Measurements from ENCODE around the gene RGL1. TPM values are rescaled to one million over a fixed set of nuclear protein-coding genes. Genes with fewer than 3 reads are reported as not detected.

The RGL1 gene
- total RNA-seq, 1 donor from 2014 or later: 20.9 TPM

DNA sequence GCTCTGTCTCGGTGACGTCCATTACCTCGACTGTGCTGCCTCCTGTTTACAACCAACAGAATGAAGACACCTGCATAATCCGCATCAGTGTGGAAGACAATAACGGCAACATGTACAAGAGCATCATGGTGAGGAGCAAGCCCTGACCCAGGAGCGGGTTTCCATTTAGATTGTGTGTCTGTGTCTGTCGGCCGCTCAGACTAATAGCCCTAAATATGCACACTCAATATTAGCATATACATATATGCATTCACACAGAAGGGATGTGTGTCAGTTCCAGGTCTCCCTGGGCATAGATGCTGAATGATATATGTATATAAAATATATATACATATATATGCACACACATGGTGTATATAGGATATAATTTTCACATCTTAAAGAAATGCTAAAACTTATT, 111.7 kb downstream of the RGL1 start:
- H3K36me3 Mint-ChIP-seq (ENCODE audit: low read depth): peaks cover 28% of the 10 kb centered on the region
- H3K4me1 Mint-ChIP-seq (ENCODE audit: low read depth): peaks cover 30% of the 10 kb centered on the region
- H3K27me3 Mint-ChIP-seq (ENCODE audit: low read depth): no peaks in the 10 kb centered on the region
- peak overlapping the region; percentile 91 for H3K27ac Mint-ChIP-seq (ENCODE audit: unreplicated experiment)
- no peaks in the 10 kb centered on the region for H3K9me3 Mint-ChIP-seq (ENCODE audit: low read depth)
- TF ChIP-seq, protein P1, sequence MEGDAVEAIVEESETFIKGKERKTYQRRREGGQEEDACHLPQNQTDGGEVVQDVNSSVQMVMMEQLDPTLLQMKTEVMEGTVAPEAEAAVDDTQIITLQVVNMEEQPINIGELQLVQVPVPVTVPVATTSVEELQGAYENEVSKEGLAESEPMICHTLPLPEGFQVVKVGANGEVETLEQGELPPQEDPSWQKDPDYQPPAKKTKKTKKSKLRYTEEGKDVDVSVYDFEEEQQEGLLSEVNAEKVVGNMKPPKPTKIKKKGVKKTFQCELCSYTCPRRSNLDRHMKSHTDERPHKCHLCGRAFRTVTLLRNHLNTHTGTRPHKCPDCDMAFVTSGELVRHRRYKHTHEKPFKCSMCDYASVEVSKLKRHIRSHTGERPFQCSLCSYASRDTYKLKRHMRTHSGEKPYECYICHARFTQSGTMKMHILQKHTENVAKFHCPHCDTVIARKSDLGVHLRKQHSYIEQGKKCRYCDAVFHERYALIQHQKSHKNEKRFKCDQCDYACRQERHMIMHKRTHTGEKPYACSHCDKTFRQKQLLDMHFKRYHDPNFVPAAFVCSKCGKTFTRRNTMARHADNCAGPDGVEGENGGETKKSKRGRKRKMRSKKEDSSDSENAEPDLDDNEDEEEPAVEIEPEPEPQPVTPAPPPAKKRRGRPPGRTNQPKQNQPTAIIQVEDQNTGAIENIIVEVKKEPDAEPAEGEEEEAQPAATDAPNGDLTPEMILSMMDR (IDR thresholded peaks at IDR 0.05): no peak
- no peak for DNase-seq (ENCODE audit: low spot score)
- H3K4me3 Mint-ChIP-seq (ENCODE audit: unreplicated experiment): no peak overlapping the region

DNA sequence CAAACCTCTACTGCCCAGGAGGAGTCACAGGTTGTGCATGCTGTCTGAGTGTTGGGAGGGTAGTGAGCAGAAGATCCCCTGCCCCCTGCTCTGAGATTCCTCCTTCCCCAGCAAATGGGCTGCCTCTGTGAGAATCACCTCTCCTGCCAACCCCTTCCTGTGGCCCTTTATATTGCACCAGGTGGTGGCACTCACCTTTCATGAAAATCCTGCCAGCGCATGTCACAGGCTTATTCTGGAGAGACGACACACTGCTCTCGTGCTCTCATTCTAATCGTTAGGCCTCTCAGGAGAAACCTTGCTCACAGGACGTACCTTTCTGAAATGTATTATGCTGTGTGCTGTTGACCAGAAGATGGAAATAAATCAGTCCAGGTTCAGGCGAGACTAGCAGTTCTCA, 113.7 kb downstream of the RGL1 start:
- peaks cover 25% of the 10 kb centered on the region for H3K36me3 Mint-ChIP-seq (ENCODE audit: low read depth)
- H3K27ac Mint-ChIP-seq (ENCODE audit: unreplicated experiment): no peak overlapping the region
- no peaks in the 10 kb centered on the region for H3K27me3 Mint-ChIP-seq (ENCODE audit: low read depth)
- TF ChIP-seq, protein P1 (IDR thresholded peaks at IDR 0.05): no peak
- no peak overlapping the region for H3K4me3 Mint-ChIP-seq (ENCODE audit: unreplicated experiment)
- DNase-seq (ENCODE audit: low spot score): no peak
- peaks cover 28% of the 10 kb centered on the region for H3K4me1 Mint-ChIP-seq (ENCODE audit: low read depth)
- no peaks in the 10 kb centered on the region for H3K9me3 Mint-ChIP-seq (ENCODE audit: low read depth)

DNA sequence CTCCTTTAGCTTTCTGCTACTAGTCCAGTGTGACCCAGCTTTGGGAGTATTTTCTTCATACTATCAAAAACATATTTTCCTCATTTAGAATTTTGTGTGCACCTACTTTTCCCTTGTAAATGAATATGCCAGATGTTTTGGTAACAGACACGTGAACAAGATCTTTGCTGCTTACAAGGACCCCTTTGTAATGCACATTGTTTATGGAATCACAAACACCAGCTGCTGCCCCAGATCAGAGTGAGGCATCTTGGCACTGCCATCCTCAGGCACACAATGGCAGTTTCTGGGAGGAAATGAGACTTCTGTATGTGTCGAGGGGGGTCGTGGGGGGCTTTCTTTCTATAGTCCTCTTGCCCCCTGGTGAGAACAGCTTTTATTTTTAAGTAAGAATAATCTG, 115.7 kb downstream of the RGL1 start:
- Mint-ChIP-seq H3K4me3 (ENCODE audit: unreplicated experiment) (no peak overlapping the region), H3K9me3 (ENCODE audit: low read depth) (no peaks in the 10 kb centered on the region), H3K27me3 (ENCODE audit: low read depth) (no peaks in the 10 kb centered on the region), H3K27ac (ENCODE audit: unreplicated experiment) (no peak overlapping the region), H3K4me1 (ENCODE audit: low read depth) (peaks cover 9% of the 10 kb centered on the region), H3K36me3 (ENCODE audit: low read depth) (peaks cover 33% of the 10 kb centered on the region)
- DNase-seq (ENCODE audit: low spot score): no peak
- TF ChIP-seq, protein P1 (IDR thresholded peaks at IDR 0.05): no peak

DNA sequence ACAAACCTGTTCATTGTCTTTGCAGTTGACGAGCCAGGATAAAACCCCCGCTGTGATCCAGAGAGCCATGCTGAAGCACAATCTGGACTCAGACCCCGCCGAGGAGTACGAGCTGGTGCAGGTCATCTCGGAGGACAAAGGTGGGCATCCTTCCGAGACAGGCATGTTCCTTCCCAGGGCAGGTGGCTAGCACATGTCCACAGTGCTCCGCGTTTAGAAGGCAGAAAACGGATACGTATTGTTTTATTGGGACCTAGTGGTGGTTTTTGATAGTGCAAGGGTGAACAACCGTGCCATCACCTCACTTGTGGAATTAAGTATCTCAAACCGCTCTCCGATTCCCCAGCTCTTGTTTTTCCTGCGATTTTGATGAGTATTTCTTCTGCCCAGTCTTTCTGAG, 117.3 kb downstream of the RGL1 start:
- H3K27ac Mint-ChIP-seq (ENCODE audit: unreplicated experiment): no peak overlapping the region
- no peaks in the 10 kb centered on the region for H3K9me3 Mint-ChIP-seq (ENCODE audit: low read depth)
- TF ChIP-seq, protein P1 (IDR thresholded peaks at IDR 0.05): peak; percentile 39
- H3K4me3 Mint-ChIP-seq (ENCODE audit: unreplicated experiment): no peak overlapping the region
- H3K27me3 Mint-ChIP-seq (ENCODE audit: low read depth): no peaks in the 10 kb centered on the region
- H3K36me3 Mint-ChIP-seq (ENCODE audit: low read depth): peaks cover 38% of the 10 kb centered on the region
- no peaks in the 10 kb centered on the region for H3K4me1 Mint-ChIP-seq (ENCODE audit: low read depth)
- no peak for DNase-seq (ENCODE audit: low spot score)

DNA sequence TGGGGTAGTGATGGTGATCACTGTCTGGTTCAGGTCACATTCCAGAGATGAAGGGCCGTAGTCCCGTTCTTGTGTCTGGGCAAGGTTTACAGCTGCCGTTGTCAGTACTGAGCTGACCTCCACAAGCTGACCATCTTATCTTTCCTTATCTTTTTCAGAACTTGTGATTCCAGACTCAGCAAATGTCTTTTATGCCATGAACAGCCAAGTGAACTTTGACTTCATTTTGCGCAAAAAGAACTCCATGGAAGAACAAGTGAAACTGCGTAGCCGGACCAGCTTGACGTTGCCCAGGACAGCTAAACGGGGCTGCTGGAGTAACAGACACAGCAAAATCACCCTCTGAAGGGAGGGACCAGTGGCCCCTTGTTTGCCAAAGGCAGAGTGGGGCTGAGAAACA, 121.0 kb downstream of the RGL1 start:
- Mint-ChIP-seq H3K27ac (ENCODE audit: unreplicated experiment) (no peak overlapping the region), H3K4me3 (ENCODE audit: unreplicated experiment) (no peak overlapping the region), H3K36me3 (ENCODE audit: low read depth) (peaks cover 29% of the 10 kb centered on the region), H3K4me1 (ENCODE audit: low read depth) (no peaks in the 10 kb centered on the region), H3K9me3 (ENCODE audit: low read depth) (no peaks in the 10 kb centered on the region), H3K27me3 (ENCODE audit: low read depth) (no peaks in the 10 kb centered on the region)
- TF ChIP-seq, protein P1 (IDR thresholded peaks at IDR 0.05): no peak
- DNase-seq (ENCODE audit: low spot score): no peak

All from chondrocyte (in vitro differentiated cells).